Neuronal stem cell (in vitro differentiated cells): ENCODE data around the gene INSM1.

Source experiments
- DNase-seq: peaks from one replicate; pipeline ENCODE4 v3.0.0-alpha.2; 2013; ENCODE audit warnings: low spot score
- H2AFZ ChIP-seq: one replicate; pipeline ENCODE4 v1.6.1; 2013; ENCODE audit warnings: mild to moderate bottlenecking, low read length, inconsistent platforms
- H2AK5ac ChIP-seq: 2 replicates; pipeline ENCODE4 v1.6.1; 2013; ENCODE audit warnings: low read depth, mild to moderate bottlenecking, inconsistent platforms, low read length, moderate library complexity, mixed read lengths
- H2BK120ac ChIP-seq: 2 replicates; pipeline ENCODE4 v1.6.1; 2013; ENCODE audit warnings: low read depth, mild to moderate bottlenecking, inconsistent platforms, low read length, moderate library complexity, mixed read lengths
- H2BK12ac ChIP-seq: one replicate; pipeline ENCODE4 v1.6.1; 2013; ENCODE audit warnings: low read length, inconsistent platforms
- H2BK15ac ChIP-seq: 2 replicates; pipeline ENCODE4 v1.6.1; 2013; ENCODE audit warnings: mild to moderate bottlenecking, low read length, inconsistent platforms, mixed read lengths
- H2BK5ac ChIP-seq: one replicate; pipeline ENCODE4 v1.6.1; 2013; ENCODE audit warnings: inconsistent platforms, mild to moderate bottlenecking, low read length, moderate library complexity
- H3K14ac ChIP-seq: one replicate; pipeline ENCODE4 v1.6.1; 2013; ENCODE audit warnings: low read length, inconsistent platforms
- H3K18ac ChIP-seq: 2 replicates; pipeline ENCODE4 v1.6.1; 2013; ENCODE audit warnings: low read length, inconsistent platforms
- H3K23ac ChIP-seq: 2 replicates; pipeline ENCODE4 v1.6.1; 2013; ENCODE audit warnings: low read depth, mild to moderate bottlenecking, mixed read lengths, low read length, inconsistent platforms; ENCODE audit not compliant: poor library complexity
- H3K27ac ChIP-seq: replicated peaks from 3 replicates; pipeline ENCODE4 v1.5.1; 2013; ENCODE audit warnings: low read length, inconsistent platforms
- H3K27me3 ChIP-seq, 3 experiments: 2 replicates each; pipeline ENCODE4 v1.6.1; 2013; ENCODE audit warnings: low read length in 3 of 3, mild to moderate bottlenecking in 2 of 3, inconsistent platforms in 1 of 3, low read depth in 1 of 3, mixed read lengths in 1 of 3, moderate library complexity in 1 of 3; ENCODE audit not compliant: control insufficient read depth in 3 of 3, insufficient read depth in 3 of 3
- H3K36me3 ChIP-seq, 2 donors: replicated peaks in 1 of 2; 2 replicates each; pipeline ENCODE4 v1.6.1; 2013; ENCODE audit warnings: low read length in 2 of 2; ENCODE audit not compliant: control insufficient read depth in 2 of 2, insufficient read depth in 2 of 2
- H3K4ac ChIP-seq: 2 replicates; pipeline ENCODE4 v1.6.1; 2013; ENCODE audit warnings: inconsistent platforms, mild to moderate bottlenecking, low read length, moderate library complexity
- H3K4me1 ChIP-seq, 2 donors: 1 replicate in 1 of 2; 2 replicates in 1 of 2; pipeline ENCODE4 v1.6.1; 2013; ENCODE audit warnings: low read length in 2 of 2, low read depth in 1 of 2; ENCODE audit not compliant: control insufficient read depth in 2 of 2, insufficient read depth in 1 of 2
- H3K4me2 ChIP-seq: one replicate; pipeline ENCODE4 v1.6.1; 2013; ENCODE audit warnings: mild to moderate bottlenecking, low read length, inconsistent platforms; ENCODE audit not compliant: insufficient read depth, poor library complexity, severe bottlenecking
- H3K4me3 ChIP-seq, 2 donors: 2 replicates each; pipeline ENCODE4 v1.5.1; 2013; ENCODE audit warnings: low read length in 2 of 2, mild to moderate bottlenecking in 2 of 2, inconsistent platforms in 1 of 2, moderate library complexity in 1 of 2
- H3K79me1 ChIP-seq: one replicate; pipeline ENCODE4 v1.6.1; 2013; ENCODE audit warnings: low read depth, mild to moderate bottlenecking, inconsistent platforms, low read length, moderate library complexity
- H3K9ac ChIP-seq: one replicate; pipeline ENCODE4 v1.6.1; 2013; ENCODE audit warnings: mild to moderate bottlenecking, low read depth, low read length, inconsistent platforms; ENCODE audit not compliant: poor library complexity
- H3K9me3 ChIP-seq, 2 donors: replicated peaks in 1 of 2; 2 replicates each; pipeline versions ENCODE3 to v1.6.1; 2013; ENCODE audit warnings: low read length in 2 of 2, mild to moderate bottlenecking in 2 of 2, inconsistent platforms in 1 of 2, low read depth in 1 of 2, mixed read lengths in 1 of 2, moderate library complexity in 1 of 2; ENCODE audit not compliant: control insufficient read depth in 2 of 2, insufficient read depth in 1 of 2
- H4K8ac ChIP-seq: one replicate; pipeline ENCODE4 v1.6.1; 2013; ENCODE audit warnings: low read depth, mild to moderate bottlenecking, inconsistent platforms, low read length, moderate library complexity
- H4K91ac ChIP-seq: one replicate; pipeline ENCODE4 v1.6.1; 2013; ENCODE audit warnings: low read length, low read depth, mild to moderate bottlenecking, inconsistent platforms; ENCODE audit not compliant: poor library complexity
- WGBS, 2 donors: extraction: QIAGEN DNeasy Blood & Tissue Kit; methylation state at CpG; one replicate each; pipeline ENCODE4 v1.1.7; 2013; ENCODE audit warnings: missing lambda C conversion rate in 2 of 2, mixed read lengths in 1 of 2; ENCODE audit not compliant: insufficient read length in 2 of 2, insufficient replicate concordance in 1 of 2; ENCODE audit errors: extremely low coverage in 2 of 2; 5-methylcytosine and 5-hydroxymethylcytosine counted together

Gene INSM1

GRCh38 chr20:20405623-20406022, 37.7 kb downstream of the INSM1 start:
- no peaks in the 10 kb centered on the region for H3K27me3 ChIP-seq
- H4K91ac ChIP-seq: no peak overlapping the region
- no peak overlapping the region for H2BK15ac ChIP-seq
- H3K9me3 ChIP-seq: no peaks in the 10 kb centered on the region
- peaks cover 1 to 16% of the 10 kb centered on the region in 2 donors for H3K4me1 ChIP-seq
- no peak overlapping the region for H3K4me3 ChIP-seq
- H3K4me2 ChIP-seq: no peak overlapping the region
- H3K9ac ChIP-seq: no peak overlapping the region
- no CpG with 5 or more reads among the region's 10 CpGs for WGBS, 2 donors
- H2AK5ac ChIP-seq: no peak overlapping the region
- no peak overlapping the region for H2BK120ac ChIP-seq
- H4K8ac ChIP-seq: no peak overlapping the region
- H3K14ac ChIP-seq: no peak overlapping the region
- H2AFZ ChIP-seq: no peak overlapping the region
- no peak for DNase-seq
- no peak overlapping the region for H3K27ac ChIP-seq
- no peak overlapping the region for H3K23ac ChIP-seq
- H3K4ac ChIP-seq: no peak overlapping the region
- no peaks in the 10 kb centered on the region for H3K36me3 ChIP-seq
- no peak overlapping the region for H3K18ac ChIP-seq
- no peak overlapping the region for H2BK5ac ChIP-seq
- no peak overlapping the region for H2BK12ac ChIP-seq
- no peaks in the 10 kb centered on the region for H3K79me1 ChIP-seq

GRCh38 chr20:20406306-20406705, 38.4 kb downstream of the INSM1 start:
- Histone ChIP-seq H3K27me3 (peaks cover 0 to 1% (median 0%) of the 10 kb centered on the region in 3 experiments), H2BK5ac (no peak overlapping the region), H3K23ac (no peak overlapping the region), H3K36me3 (no peaks in the 10 kb centered on the region), H4K91ac (no peak overlapping the region), H4K8ac (no peak overlapping the region), H3K9ac (no peak overlapping the region), H2BK15ac (no peak overlapping the region), H3K27ac (no peak overlapping the region), H2AFZ (no peak overlapping the region), H3K9me3 (no peaks in the 10 kb centered on the region), H3K14ac (no peak overlapping the region), H2BK120ac (no peak overlapping the region), H3K4ac (no peak overlapping the region), H3K4me2 (no peak overlapping the region), H2BK12ac (no peak overlapping the region), H3K4me3 (no peak overlapping the region), H2AK5ac (no peak overlapping the region), H3K4me1 (peaks cover 2 to 22% of the 10 kb centered on the region in 2 donors), H3K79me1 (no peaks in the 10 kb centered on the region), H3K18ac (no peak overlapping the region)
- WGBS, 2 donors: no CpG with 5 or more reads among the region's 2 CpGs
- DNase-seq: no peak

GRCh38 chr20:20407891-20408805, 40.2 kb downstream of the INSM1 start:
- no peak overlapping the region for H3K4ac ChIP-seq
- no peak overlapping the region for H3K23ac ChIP-seq
- H2BK5ac ChIP-seq: no peak overlapping the region
- no peak overlapping the region for H2BK120ac ChIP-seq
- WGBS, 2 donors: no CpG with 5 or more reads among the region's 6 CpGs
- H2BK15ac ChIP-seq: no peak overlapping the region
- H4K91ac ChIP-seq: no peak overlapping the region
- peaks cover 0 to 11% (median 0%) of the 10 kb centered on the region in 3 experiments for H3K27me3 ChIP-seq
- peaks cover 10 to 40% of the 10 kb centered on the region in 2 donors for H3K4me1 ChIP-seq
- H3K9ac ChIP-seq: no peak overlapping the region
- no peaks in the 10 kb centered on the region for H3K9me3 ChIP-seq
- H2AK5ac ChIP-seq: no peak overlapping the region
- H3K18ac ChIP-seq: no peak overlapping the region
- H3K4me3 ChIP-seq: no peak overlapping the region
- no peak overlapping the region for H3K14ac ChIP-seq
- no peaks in the 10 kb centered on the region for H3K36me3 ChIP-seq
- H3K27ac ChIP-seq: no peak overlapping the region
- H2BK12ac ChIP-seq: no peak overlapping the region
- H3K4me2 ChIP-seq: no peak overlapping the region
- H4K8ac ChIP-seq: no peak overlapping the region
- H3K79me1 ChIP-seq: no peaks in the 10 kb centered on the region
- no peak overlapping the region for H2AFZ ChIP-seq
- no peak for DNase-seq

GRCh38 chr20:20409331-20409730, 41.4 kb downstream of the INSM1 start:
- H3K18ac ChIP-seq: no peak overlapping the region
- H4K91ac ChIP-seq: no peak overlapping the region
- H2BK15ac ChIP-seq: no peak overlapping the region
- no peak overlapping the region for H3K4me2 ChIP-seq
- H2AFZ ChIP-seq: no peak overlapping the region
- H3K23ac ChIP-seq: no peak overlapping the region
- H3K4me1 ChIP-seq: peaks cover 18 to 52% of the 10 kb centered on the region in 2 donors
- no peaks in the 10 kb centered on the region for H3K79me1 ChIP-seq
- H2BK12ac ChIP-seq: no peak overlapping the region
- no peaks in the 10 kb centered on the region for H3K9me3 ChIP-seq
- no peak overlapping the region for H2BK5ac ChIP-seq
- DNase-seq: no peak
- no peak overlapping the region for H2AK5ac ChIP-seq
- no peak overlapping the region for H3K4me3 ChIP-seq
- no peaks in the 10 kb centered on the region for H3K36me3 ChIP-seq
- H3K27me3 ChIP-seq: peaks cover 0 to 20% (median 0%) of the 10 kb centered on the region in 3 experiments
- H2BK120ac ChIP-seq: no peak overlapping the region
- H3K27ac ChIP-seq: no peak overlapping the region
- H3K14ac ChIP-seq: no peak overlapping the region
- H4K8ac ChIP-seq: no peak overlapping the region
- no CpG with 5 or more reads among the region's 4 CpGs for WGBS, 2 donors
- no peak overlapping the region for H3K9ac ChIP-seq
- H3K4ac ChIP-seq: no peak overlapping the region
